ENCODE measurements around the gene KCNQ1. TPM values are rescaled to one million over a fixed set of nuclear protein-coding genes. Genes with fewer than 3 reads are reported as not detected.

KCNQ1 gene
- total and polyA plus RNA-seq, 8 donors = 14.0 to 61.1 (median 46.7) TPM

DNA sequence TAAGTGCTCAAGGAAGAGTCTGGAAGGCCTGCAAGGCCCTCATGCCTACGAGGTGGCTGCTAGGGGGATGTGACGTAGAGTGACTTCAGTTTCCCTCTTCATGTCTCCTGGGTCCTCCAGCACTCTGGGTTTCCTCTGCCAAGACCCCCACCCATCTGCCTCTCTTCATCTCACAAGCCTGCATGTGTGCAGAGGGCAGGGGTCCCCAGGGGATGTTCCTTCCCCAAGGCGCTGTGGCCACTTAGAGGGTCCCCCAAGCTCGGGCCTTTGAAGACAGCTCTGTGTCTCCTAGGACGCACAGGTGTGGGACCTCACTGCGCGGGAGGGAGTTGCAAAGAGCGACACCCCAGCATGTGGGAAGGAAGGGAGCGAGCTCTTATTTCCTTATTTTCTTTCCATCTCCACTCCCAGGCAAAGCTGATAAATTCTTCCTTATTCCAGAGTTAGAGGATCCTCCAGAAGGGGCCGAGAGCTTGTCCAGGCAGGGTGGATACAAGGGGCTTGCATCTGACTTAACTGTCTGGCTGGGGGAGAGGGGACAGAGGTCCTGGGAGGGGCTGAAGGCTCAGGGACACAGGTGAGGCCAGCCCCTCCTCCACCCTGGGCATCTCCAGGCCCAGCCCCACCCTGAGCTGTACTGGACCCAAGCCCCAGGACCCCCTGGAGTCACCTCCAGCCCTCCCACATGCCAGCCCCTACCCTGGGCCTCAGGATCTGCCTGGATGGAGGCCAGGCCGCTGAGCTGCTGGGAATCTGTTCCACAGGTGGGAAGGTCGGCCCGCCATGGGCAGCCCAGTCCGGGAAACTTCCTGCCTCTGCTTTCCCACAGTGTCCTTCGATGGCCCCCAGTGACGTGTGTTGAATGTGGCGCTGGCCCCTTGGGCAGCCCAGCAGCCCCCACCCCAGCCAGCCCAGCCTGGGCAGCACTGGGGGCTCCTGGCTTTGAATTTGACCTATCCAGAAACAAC is 314.7 kb downstream of the KCNQ1 start:
- no peak overlapping the region for H3K4me3 ChIP-seq
- no peaks in the 10 kb centered on the region for H3K27me3 ChIP-seq
- no peaks in the 10 kb centered on the region for H3K9me3 ChIP-seq
- ATAC-seq (peak in 2 of 4 donors; percentile 32 to 55), FAIRE-seq (no peak), DNase-seq (peak in 4 of 6 donors; percentile 12 to 65 (median 40))
- WGBS, 2 donors = 81 to 83% methylated on average over 17 of the region's 17 CpGs
- intact Hi-C loops (cut with DNase I) = no loop called here
- TF ChIP-seq, protein P1, sequence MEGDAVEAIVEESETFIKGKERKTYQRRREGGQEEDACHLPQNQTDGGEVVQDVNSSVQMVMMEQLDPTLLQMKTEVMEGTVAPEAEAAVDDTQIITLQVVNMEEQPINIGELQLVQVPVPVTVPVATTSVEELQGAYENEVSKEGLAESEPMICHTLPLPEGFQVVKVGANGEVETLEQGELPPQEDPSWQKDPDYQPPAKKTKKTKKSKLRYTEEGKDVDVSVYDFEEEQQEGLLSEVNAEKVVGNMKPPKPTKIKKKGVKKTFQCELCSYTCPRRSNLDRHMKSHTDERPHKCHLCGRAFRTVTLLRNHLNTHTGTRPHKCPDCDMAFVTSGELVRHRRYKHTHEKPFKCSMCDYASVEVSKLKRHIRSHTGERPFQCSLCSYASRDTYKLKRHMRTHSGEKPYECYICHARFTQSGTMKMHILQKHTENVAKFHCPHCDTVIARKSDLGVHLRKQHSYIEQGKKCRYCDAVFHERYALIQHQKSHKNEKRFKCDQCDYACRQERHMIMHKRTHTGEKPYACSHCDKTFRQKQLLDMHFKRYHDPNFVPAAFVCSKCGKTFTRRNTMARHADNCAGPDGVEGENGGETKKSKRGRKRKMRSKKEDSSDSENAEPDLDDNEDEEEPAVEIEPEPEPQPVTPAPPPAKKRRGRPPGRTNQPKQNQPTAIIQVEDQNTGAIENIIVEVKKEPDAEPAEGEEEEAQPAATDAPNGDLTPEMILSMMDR (IDR thresholded peaks at IDR 0.05) = no peak
- no peak overlapping the region for H3K27ac ChIP-seq
- no peaks in the 10 kb centered on the region for H3K36me3 ChIP-seq
- H3K4me1 ChIP-seq = no peaks in the 10 kb centered on the region

DNA sequence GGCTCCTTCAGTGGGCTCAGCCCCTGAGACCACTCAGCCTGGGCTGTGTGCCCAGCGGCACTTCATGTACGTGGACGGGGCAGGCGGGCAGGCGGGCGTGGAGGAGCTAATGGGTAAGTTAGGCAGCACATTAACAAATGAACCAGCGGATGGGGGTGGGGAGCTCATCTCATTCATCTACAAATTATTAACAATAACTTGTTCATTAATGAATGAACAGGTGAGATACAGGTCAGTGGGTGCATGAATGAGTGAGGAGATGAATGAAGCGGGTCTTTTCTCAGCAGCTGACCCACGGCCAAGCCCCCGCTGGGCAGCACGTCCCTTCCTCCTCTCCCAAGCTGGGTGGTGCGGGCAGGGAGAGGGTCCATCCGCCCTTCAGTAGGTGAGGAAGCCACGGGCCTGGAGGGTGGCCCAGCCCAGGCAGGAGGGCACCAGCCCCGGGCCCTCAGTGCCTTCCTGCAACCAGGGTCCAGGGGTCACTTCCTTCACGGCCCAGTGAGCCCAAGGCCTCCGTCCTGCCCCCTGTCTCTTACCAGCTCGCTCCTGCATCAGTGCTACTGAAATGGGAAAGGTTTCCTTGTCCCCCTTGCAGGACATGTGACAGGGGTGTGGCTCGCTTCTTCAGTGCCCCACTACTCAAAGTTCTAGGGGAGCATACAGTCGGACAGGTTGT is 315.5 kb downstream of the KCNQ1 start:
- no peaks in the 10 kb centered on the region for H3K9me3 ChIP-seq
- ATAC-seq (peak in 2 of 4 donors; percentile 12 to 40), DNase-seq (peak in 2 of 6 donors; percentile 38 to 39), FAIRE-seq (no peak)
- H3K27ac ChIP-seq = no peak overlapping the region
- TF ChIP-seq, protein P1 (IDR thresholded peaks at IDR 0.05) = no peak
- no peak overlapping the region for H3K4me3 ChIP-seq
- no peaks in the 10 kb centered on the region for H3K36me3 ChIP-seq
- no peaks in the 10 kb centered on the region for H3K27me3 ChIP-seq
- WGBS, 2 donors = 77 to 83% methylated on average over 20 of the region's 20 CpGs
- H3K4me1 ChIP-seq = no peaks in the 10 kb centered on the region
- intact Hi-C loops (cut with DNase I) = no loop called here

DNA sequence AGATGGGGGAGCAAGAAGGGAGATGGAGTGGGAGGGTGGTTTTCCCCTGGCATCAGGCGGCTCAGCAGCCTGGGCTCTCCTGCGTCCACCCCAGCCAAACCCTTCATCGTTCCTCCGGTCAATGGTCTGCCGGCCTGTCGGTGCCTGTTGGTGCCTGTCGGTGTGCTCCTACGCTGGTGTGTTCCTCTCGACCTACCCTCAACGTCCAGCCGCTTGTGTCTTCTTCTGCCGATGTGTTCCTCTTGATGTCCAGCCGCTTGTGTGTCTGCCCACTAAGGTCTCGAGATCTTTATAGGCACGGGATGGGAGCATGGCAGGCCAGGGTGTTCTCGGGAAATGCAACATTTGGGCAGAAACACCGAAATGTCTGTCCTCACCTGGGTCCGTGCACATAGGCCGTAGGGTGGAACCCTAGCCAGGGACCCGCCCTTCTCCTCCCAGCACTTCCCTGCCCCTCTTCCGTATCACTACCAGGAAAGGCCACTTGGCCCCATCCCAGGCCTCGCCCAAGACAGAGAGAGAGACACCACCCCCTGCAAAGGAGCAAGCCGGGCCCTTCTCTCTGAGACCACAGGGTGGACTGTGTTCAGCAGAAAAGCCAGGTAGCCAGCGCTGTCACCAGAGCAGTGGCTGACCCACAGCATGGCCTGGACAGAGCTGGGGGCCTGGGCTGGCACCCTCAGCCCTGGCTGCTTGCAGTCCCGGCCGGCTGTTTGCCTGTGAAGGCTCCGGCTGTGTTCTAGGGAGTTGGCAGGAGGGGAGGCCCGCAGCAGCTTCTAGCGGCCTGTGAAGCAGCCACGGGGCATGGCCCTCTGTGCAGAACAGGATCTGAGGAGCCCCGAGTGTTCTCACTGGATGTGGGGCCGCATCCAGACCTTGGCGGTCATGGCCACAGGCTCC is 316.6 kb downstream of the KCNQ1 start:
- Histone ChIP-seq H3K4me1 (no peaks in the 10 kb centered on the region), H3K9me3 (no peaks in the 10 kb centered on the region), H3K4me3 (no peak overlapping the region), H3K36me3 (no peaks in the 10 kb centered on the region), H3K27me3 (no peaks in the 10 kb centered on the region), H3K27ac (no peak overlapping the region)
- FAIRE-seq (no peak), ATAC-seq (no peak), DNase-seq (peak in 4 of 6 donors; percentile 7 to 51 (median 30))
- WGBS, 2 donors = 95 to 96% methylated on average over 33 of the region's 33 CpGs
- intact Hi-C loops (cut with DNase I) = no loop called here
- TF ChIP-seq, protein P1 (IDR thresholded peaks at IDR 0.05) = no peak

DNA sequence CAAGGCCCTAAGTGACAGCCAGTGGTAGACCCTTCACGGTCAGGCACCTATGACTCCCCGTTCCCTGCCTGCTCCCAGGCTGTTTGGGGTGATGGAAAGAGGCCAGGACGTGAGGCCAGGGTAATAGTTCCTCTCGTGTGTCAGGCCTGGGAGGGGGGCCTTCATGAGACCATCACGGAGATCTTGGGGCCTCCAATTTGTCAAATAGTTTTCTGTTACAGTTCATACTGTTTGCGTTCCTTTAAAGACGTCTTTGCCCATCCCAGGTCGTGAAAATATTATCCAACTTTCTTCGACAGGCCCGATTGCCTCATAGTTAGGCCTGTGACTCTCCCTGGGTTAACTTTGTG is 317.2 kb downstream of the KCNQ1 start:
- DNase-seq (peak in 1 of 6 donors; percentile 1), FAIRE-seq (no peak), ATAC-seq (no peak)
- intact Hi-C loops (cut with DNase I) = no loop called here
- Histone ChIP-seq H3K36me3 (no peaks in the 10 kb centered on the region), H3K27ac (no peak overlapping the region), H3K9me3 (no peaks in the 10 kb centered on the region), H3K4me1 (no peaks in the 10 kb centered on the region), H3K27me3 (no peaks in the 10 kb centered on the region), H3K4me3 (no peak overlapping the region)
- WGBS, 2 donors = 95 to 97% methylated on average over 10 of the region's 10 CpGs
- TF ChIP-seq, protein P1 (IDR thresholded peaks at IDR 0.05) = no peak
